NCI-H524 treated with DMSO at 0.1 percent for 48 hours (cell line): ENCODE measurements around the gene KBTBD6.
"Not testable (repeated sequence)": the region's sequence is repeated elsewhere in the genome, so short reads cannot be mapped to it uniquely, and the experiment has no call there.

Experiments used
- DNase-seq: peaks from one replicate; lab custom pipeline; 2025; lab: John Stamatoyannopoulos, UW

Gene KBTBD6

GRCh38 chr13:41136396-41137031, 3.9 kb upstream of the KBTBD6 start:
- DNase-seq, result no peak

DNA sequence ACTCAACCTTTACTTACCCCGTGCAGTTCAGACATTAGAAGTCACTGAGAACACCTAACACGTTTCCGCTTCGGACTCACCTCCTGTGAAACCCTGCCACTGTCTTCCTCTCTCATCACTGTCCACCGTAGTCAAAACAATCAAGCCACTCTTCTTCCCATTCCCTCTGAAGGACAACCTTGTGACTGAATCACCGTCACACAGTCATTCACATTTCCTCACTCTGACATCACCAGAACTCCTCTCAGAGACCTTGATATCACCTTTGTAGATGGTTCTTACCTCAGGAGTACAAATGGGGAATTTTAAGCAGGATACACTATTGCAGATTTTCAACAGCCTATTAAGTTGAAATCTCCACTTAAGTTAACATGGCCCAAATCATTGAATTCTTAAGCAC, 1.3 kb upstream of the KBTBD6 start:
- no peak for DNase-seq

DNA sequence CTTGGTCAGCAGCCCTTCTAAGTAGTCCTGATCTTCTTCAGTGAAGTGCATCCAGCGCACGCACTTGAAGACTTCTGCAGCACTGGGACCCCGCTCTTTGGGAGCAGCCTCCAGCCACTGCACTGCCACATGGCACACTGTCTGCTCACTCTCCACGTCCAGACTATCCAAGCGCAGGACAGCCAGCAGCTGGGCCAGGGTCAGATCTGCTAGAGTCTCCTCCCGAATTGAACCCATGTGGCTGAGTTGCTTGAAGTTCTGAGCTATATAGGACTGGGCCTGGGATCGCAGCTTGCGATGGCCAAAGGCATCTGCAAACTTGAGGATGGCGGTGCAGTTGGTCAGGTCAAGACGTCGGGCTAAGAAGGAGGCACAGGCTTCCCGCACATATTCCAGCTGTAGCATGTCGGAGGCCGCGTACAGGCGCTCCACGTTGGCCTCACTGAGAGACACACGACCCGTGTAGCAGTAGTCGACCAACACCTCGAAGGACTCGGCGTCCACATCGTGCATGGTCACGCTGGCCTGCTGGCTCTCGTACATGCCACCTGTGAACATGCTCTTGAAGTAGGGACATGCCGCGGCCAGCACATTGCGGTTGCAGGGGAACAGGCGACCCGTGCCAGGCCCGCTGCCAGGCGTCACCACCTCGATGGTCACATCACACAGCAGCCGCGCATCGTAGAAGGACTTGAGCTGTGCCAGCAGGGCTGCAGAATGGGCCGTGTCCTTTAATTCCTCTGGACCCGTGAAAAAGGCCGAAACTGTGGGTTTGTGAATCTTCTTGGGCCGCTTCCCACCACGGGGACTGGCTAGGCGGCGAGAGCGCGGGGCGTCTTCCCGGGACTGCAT, 716 bp downstream of the KBTBD6 start:
- DNase-seq, result not testable (repeated sequence)

- not testable (repeated sequence) for DNase-seq
Observed at GRCh38 chr13:41131189-41131588, 1.4 kb downstream of the KBTBD6 start.

DNA sequence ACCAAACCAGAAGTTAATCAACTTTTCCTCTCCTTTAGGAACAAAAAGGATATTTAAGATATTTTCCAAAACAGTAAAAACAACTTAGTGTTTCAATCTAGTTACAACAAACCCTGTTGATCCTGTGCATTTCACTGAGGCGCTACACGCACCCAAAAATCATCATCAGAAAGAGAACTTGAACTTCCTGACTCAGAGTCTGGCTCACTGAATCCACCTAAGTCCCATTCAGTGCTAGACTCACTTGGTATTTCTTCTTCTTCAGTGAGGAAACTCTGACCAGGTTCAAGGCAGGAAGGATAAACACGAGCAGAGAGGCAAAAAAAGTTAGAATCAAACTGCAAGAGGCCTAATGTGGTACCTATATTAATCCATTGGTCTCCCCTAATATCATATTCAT, 2.2 kb downstream of the KBTBD6 start:
- no peak for DNase-seq

DNA sequence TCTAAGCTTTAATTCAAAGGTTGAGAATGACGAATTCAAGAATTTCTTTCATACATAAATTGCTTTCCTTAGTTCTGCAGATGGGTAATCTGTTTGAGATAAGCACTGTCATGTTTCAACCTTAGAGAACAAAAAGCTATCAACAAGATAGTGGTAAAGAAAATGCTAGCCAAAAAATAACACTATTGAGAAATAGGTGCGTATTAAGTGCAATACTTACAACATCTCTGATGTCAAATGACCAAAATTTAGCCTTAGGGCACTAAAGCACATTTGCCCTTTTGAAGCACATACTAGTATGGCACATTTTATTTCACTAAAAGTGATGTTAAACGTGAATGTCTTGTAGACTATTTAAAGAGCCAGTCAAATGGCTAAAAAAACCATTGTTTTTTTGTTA, 4.9 kb downstream of the KBTBD6 start:
- DNase-seq, result no peak

- no peak for DNase-seq
Observed at GRCh38 chr13:41122838-41123237, 9.8 kb downstream of the KBTBD6 start.

- no peak for DNase-seq
Observed at GRCh38 chr13:41117869-41118268, 14.7 kb downstream of the KBTBD6 start.

DNA sequence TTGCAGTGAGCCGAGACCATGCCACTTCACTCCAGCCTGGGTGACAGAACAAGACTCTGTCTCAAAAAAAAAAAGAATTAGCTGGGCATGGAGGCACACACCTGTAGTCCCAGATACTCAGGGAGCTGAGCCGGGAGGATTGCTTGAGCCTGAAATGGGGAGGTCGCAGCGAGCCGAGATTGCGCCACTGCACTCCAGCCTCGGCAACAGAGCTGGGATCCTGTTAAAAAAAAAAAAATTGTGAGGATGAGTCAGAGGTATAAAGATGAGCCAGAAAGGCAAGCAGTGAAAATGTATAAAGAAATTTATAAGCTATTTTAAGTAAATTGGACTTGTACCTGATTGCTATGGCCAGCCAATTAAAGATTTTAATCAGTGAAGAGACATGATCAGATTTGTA, 21.1 kb downstream of the KBTBD6 start:
- DNase-seq, result no peak

GRCh38 chr13:41107584-41108014, 25.0 kb downstream of the KBTBD6 start:
- no peak for DNase-seq

DNA sequence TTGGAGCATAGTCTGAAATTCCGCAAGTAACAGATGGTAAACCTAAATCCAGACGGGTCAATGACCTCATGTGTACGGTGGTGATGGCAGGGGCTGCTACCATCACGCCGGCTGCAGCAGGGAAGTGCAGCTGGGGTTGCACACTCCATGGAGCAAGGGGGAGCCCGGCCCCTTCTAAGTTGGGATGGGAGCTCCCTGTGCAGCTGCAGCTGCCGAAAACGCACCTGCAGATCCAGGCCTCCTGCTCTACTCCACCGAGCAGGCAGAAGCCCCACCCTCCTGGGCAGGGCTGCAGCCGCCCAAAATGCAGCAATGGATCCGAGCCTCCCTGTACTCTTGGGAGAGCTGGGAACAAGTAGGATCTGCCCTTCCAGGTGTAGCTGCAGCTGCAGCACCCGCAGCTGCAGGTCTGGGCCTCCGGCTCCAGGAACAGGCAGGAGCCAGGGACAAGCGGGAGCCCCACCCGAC, 25.5 kb downstream of the KBTBD6 start:
- no peak for DNase-seq

GRCh38 chr13:41099986-41100385, 32.6 kb downstream of the KBTBD6 start:
- no peak for DNase-seq

- no peak for DNase-seq
Observed at GRCh38 chr13:41098761-41099160, 33.8 kb downstream of the KBTBD6 start.

DNA sequence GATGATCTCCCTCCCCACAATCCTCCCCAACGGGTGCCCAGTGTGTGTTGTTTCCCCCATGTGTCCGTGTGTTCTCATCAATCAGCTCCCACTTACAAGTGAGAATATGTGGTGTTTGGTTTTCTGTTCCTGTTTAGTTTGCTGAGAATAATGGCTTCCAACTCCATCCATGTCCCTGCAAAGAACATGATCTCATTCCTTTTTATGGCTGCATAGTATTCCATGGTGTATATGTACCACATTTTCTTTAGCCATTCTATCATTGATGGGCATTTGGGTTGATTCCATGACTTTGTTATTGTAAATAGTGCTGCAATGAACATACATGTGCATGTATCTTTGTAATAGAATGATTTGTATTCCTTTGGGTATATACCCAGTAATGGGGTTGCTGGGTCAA, 36.9 kb downstream of the KBTBD6 start:
- not testable (repeated sequence) for DNase-seq

DNA sequence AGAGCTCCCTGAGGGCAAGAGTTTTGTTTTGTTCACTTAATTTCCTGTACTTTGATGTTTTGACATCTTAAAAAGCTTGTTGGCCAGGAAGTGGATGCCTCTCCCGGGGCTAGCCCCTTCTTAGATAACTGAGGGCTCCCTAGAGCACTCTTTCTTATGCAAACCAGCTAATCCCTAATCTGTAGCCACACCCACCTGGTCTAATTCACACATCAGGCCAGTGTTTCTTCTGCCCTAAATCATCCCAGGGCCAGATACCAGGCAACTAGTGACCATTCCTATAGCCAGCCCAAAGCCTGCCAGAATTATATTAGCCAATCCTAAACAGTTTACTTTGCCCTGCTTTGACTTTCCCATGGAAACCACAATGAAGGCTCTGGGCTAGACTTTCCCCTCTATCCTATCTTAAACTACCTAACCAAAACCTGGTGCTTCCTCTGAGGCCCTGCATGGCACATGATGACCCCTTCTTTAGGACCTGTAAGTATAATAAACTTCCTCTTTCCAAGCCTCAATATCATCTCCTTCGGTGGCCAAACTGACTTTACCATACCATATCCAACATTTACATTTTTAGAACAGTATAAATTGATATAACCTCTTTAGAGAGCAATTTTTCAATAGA, 46.5 kb downstream of the KBTBD6 start:
- no peak for DNase-seq

DNA sequence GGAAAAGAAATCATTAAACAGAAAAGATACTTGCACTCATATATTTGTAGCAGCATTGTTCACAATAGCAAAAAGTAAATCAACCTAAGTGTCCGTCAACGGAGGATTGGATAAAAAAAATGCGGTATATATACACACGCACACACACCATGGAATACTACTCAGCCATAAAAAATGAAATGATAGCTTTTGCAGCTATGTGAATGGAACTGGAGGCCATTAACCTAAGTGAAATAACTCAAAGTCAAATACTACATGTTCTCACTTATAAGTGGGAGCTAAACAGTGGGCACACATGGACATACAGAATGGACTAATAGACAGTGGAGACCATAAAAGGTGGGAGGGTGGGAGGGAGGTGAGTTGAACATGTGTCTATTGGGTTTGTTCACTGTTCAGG, 52.9 kb downstream of the KBTBD6 start:
- DNase-seq, result no peak
